GM23248 (cell line): ENCODE data around the gene NKRF. TPM values are rescaled to one million over a fixed set of nuclear protein-coding genes. Genes with fewer than 3 reads are reported as not detected.

Source experiments
- DNase-seq: peaks from one replicate; pipeline ENCODE4 v3.0.0-alpha.2; 2015
- H2AFZ ChIP-seq: fragments of 200-600 bp; sonication (generic); 2 replicates; pipeline ENCODE4 v1.6.1; 2016; ENCODE audit warnings: antibody characterized with exemption
- H3F3A ChIP-seq: fragments of 200-600 bp; sonication (generic); 2 replicates; pipeline ENCODE4 v1.6.1; 2016; ENCODE audit warnings: mild to moderate bottlenecking, antibody characterized with exemption, mixed run types; ENCODE audit not compliant: insufficient read depth
- H3K27ac ChIP-seq: fragments of 200-600 bp; sonication (generic); 2 replicates; pipeline ENCODE4 v1.5.1; 2016; ENCODE audit warnings: mild to moderate bottlenecking
- H3K27me3 ChIP-seq: fragments of 200-600 bp; sonication (generic); replicated peaks from 2 replicates; pipeline ENCODE4 v1.6.1; 2016; ENCODE audit warnings: mild to moderate bottlenecking; ENCODE audit not compliant: insufficient read depth
- H3K36me3 ChIP-seq: fragments of 200-600 bp; sonication (generic); 2 replicates; pipeline ENCODE4 v1.6.1; 2016; ENCODE audit warnings: low read depth, mild to moderate bottlenecking
- H3K4me1 ChIP-seq: fragments of 200-600 bp; sonication (generic); 2 replicates; pipeline ENCODE4 v1.6.1; 2016; ENCODE audit warnings: mild to moderate bottlenecking; ENCODE audit not compliant: insufficient read depth
- H3K4me2 ChIP-seq: fragments of 200-600 bp; sonication (generic); one replicate; pipeline ENCODE4 v1.6.1; 2016; ENCODE audit warnings: mild to moderate bottlenecking; ENCODE audit not compliant: unreplicated experiment
- H3K4me3 ChIP-seq: fragments of 200-600 bp; sonication (generic); 2 replicates; pipeline ENCODE4 v1.5.1; 2016; ENCODE audit warnings: mild to moderate bottlenecking
- H3K79me2 ChIP-seq: fragments of 200-600 bp; sonication (generic); 2 replicates; pipeline ENCODE4 v1.6.1; 2016; ENCODE audit warnings: mild to moderate bottlenecking; ENCODE audit not compliant: insufficient read depth
- H3K9ac ChIP-seq: fragments of 200-600 bp; sonication (generic); 2 replicates; pipeline ENCODE4 v1.6.1; 2016; ENCODE audit warnings: mild to moderate bottlenecking
- H3K9me2 ChIP-seq: fragments of 200-600 bp; sonication (generic); 2 replicates; pipeline ENCODE4 v1.6.1; 2016; ENCODE audit warnings: mixed run types, mild to moderate bottlenecking, moderate library complexity; ENCODE audit not compliant: insufficient read depth
- H3K9me3 ChIP-seq: fragments of 200-600 bp; sonication (generic); one replicate; pipeline ENCODE4 v1.6.1; 2017; ENCODE audit warnings: low read depth
- H4K20me1 ChIP-seq: fragments of 200-600 bp; sonication (generic); 2 replicates; pipeline ENCODE4 v1.6.0; 2016; ENCODE audit not compliant: insufficient read depth
- EZH2 ChIP-seq: fragments of 200-600 bp; sonication (generic); IDR thresholded peaks from 2 replicates; pipeline ENCODE4 v1.6.1; 2018; ENCODE audit warnings: antibody characterized with exemption, mild to moderate bottlenecking; ENCODE audit not compliant: insufficient read depth, poor library complexity, severe bottlenecking
- EZH2phosphoT487 ChIP-seq: fragments of 200-600 bp; sonication (generic); IDR thresholded peaks from 2 replicates; pipeline ENCODE4 v1.6.1; 2018; ENCODE audit warnings: antibody characterized with exemption, moderate library complexity, mild to moderate bottlenecking, low read depth; ENCODE audit not compliant: insufficient read depth
- WGBS, 2 experiments: methylation state at CpG; one replicate each; pipeline ENCODE4 v1.1.6; 2015 to 2017; ENCODE audit warnings: low lambda C conversion rate in 2 of 2, low coverage in 1 of 2; ENCODE audit errors: missing lambda C conversion rate in 2 of 2; 5-methylcytosine and 5-hydroxymethylcytosine counted together
- in situ Hi-C: fragments of 300-500 bp; cut with MboI; formaldehyde crosslinking; loops from 2 replicates; pipeline ENCODE4 v1.15.0; 2020
- polyA plus RNA-seq: library from polyadenylated mRNA; unstranded; fragments of >200 nt; fragmentation: Nextera tagmentation; extraction: Ambion mirVana; gene quantifications from 2 replicates; pipeline ENCODE4 v1.2.1, GENCODE V29; 2016
- total RNA-seq: library from RNA; depleted of rRNA; stranded (reverse); fragments of >200 nt; shearing (Covaris generic); gene quantifications from 2 replicates; pipeline ENCODE4 v1.2.3, GENCODE V29; 2014

NKRF gene
- total and polyA plus RNA-seq, 2 experiments from 2014 or later, result 3.3 to 3.8 TPM

- Histone ChIP-seq H3F3A (no peaks in the 10 kb centered on the region), H3K9me3 (no peaks in the 10 kb centered on the region), H3K9me2 (no peaks in the 10 kb centered on the region), H3K27me3 (no peaks in the 10 kb centered on the region), H3K27ac (no peak overlapping the region), H3K4me3 (no peak overlapping the region), H2AFZ (no peak overlapping the region), H3K4me1 (no peaks in the 10 kb centered on the region), H4K20me1 (no peaks in the 10 kb centered on the region), H3K4me2 (no peak overlapping the region), H3K79me2 (no peaks in the 10 kb centered on the region), H3K36me3 (no peaks in the 10 kb centered on the region), H3K9ac (no peak overlapping the region)
- no peak for DNase-seq
- no peak for TF ChIP-seq EZH2phosphoT487
- no peak for TF ChIP-seq EZH2
- WGBS, 2 experiments, result 93 to 94% methylated on average over 3 of the region's 3 CpGs
- in situ Hi-C loops, result no loop called here
Observed at GRCh38 chrX:119635179-119635578, 29.0 kb upstream of the NKRF start.

GRCh38 chrX:119625843-119626242, 19.6 kb upstream of the NKRF start:
- H3K27me3 ChIP-seq, result no peaks in the 10 kb centered on the region
- no peaks in the 10 kb centered on the region for H3K79me2 ChIP-seq
- H3K9me3 ChIP-seq, result no peaks in the 10 kb centered on the region
- H3K4me2 ChIP-seq, result no peak overlapping the region
- no peaks in the 10 kb centered on the region for H3K4me1 ChIP-seq
- in situ Hi-C loops, result no loop called here
- no peak for DNase-seq
- H3K9ac ChIP-seq, result no peak overlapping the region
- TF ChIP-seq EZH2 (no peak), EZH2phosphoT487 (no peak)
- 93 to 100% methylated on average over 2 of the region's 2 CpGs for WGBS, 2 experiments
- no peaks in the 10 kb centered on the region for H3F3A ChIP-seq
- no peak overlapping the region for H2AFZ ChIP-seq
- no peaks in the 10 kb centered on the region for H3K9me2 ChIP-seq
- H3K36me3 ChIP-seq, result no peaks in the 10 kb centered on the region
- H4K20me1 ChIP-seq, result no peaks in the 10 kb centered on the region
- no peak overlapping the region for H3K27ac ChIP-seq
- no peak overlapping the region for H3K4me3 ChIP-seq

- Histone ChIP-seq H3K9ac (no peak overlapping the region), H3K27me3 (no peaks in the 10 kb centered on the region), H4K20me1 (no peaks in the 10 kb centered on the region), H3F3A (no peaks in the 10 kb centered on the region), H3K9me2 (no peaks in the 10 kb centered on the region), H3K79me2 (no peaks in the 10 kb centered on the region), H3K4me2 (no peak overlapping the region), H3K4me1 (no peaks in the 10 kb centered on the region), H2AFZ (no peak overlapping the region), H3K4me3 (no peak overlapping the region), H3K27ac (no peak overlapping the region), H3K36me3 (no peaks in the 10 kb centered on the region), H3K9me3 (no peaks in the 10 kb centered on the region)
- no peak for DNase-seq
- in situ Hi-C loops, result no loop called here
- WGBS, 2 experiments, result 83 to 88% methylated on average over 7 to 10 of the region's 10 CpGs
- TF ChIP-seq EZH2 (no peak), EZH2phosphoT487 (no peak)
Observed at GRCh38 chrX:119624951-119625668, 18.9 kb upstream of the NKRF start.

- Histone ChIP-seq H3K4me1 (no peaks in the 10 kb centered on the region), H3K79me2 (no peaks in the 10 kb centered on the region), H3K4me2 (no peak overlapping the region), H3K9me2 (no peaks in the 10 kb centered on the region), H3K9ac (no peak overlapping the region), H2AFZ (no peak overlapping the region), H3K36me3 (no peaks in the 10 kb centered on the region), H3K27me3 (no peaks in the 10 kb centered on the region), H3F3A (no peaks in the 10 kb centered on the region), H3K9me3 (no peaks in the 10 kb centered on the region), H3K4me3 (no peak overlapping the region), H4K20me1 (no peaks in the 10 kb centered on the region), H3K27ac (no peak overlapping the region)
- in situ Hi-C loops, result no loop called here
- WGBS, 2 experiments, result 94 to 98% methylated on average over 8 to 11 of the region's 11 CpGs
- TF ChIP-seq EZH2phosphoT487 (no peak), EZH2 (no peak)
- no peak for DNase-seq
Observed at GRCh38 chrX:119624417-119624816, 18.2 kb upstream of the NKRF start.
